DMS114 treated with DMSO at 0.1 percent for 48 hours (cell line): ENCODE results near the gene CFI.

Source experiments
- DNase-seq: peaks from one replicate; lab custom pipeline; 2025; ENCODE audit not compliant: unreplicated experiment; lab: John Stamatoyannopoulos, UW

The CFI gene

DNA sequence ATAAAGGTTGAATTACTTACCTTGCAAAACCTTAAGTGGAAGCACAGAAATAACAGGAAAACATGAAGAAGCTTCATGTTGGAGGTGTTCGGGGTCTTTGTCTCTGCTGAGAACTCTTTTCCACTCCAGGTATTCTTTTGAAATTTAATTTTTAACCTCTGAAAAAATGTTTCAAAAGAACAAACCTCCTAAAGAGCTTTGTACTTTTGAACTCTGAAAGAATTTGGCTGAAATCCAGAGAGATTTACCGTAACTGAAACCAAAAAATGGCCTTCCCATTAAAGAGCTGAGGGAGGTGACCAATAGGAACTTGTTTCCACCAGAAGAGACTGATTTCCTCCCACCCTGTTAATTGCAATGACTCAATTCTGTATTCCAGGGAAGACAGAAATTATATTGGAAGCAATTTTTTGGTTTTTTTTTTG is at the start of gene CFI:
TSS of gene CFI (minus strand) at position 105 of the 425 bp plus-strand sequence. CDS start at position 77, 28 bp downstream.
- DNase-seq, result no peak

DNA sequence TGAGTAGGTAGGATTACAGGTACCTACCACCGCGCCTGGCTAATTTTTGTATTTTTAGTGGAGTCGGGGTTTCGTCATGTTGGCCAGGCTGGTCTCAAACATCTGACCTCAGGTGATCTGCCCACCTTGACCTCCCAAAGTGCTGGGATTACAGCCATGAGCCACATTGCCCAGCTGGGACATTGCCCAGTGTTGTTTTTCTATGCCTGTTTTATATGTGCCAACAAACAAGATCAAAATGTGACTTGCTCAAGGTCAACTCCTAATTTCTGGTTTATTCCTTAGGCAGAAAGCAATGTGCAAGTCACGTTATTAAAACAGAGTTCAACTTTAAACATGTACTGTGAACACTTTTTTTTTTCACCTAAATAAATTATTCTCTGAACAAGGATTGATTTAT is 48.8 kb upstream of the CFI start:
- DNase-seq, result no peak

DNA sequence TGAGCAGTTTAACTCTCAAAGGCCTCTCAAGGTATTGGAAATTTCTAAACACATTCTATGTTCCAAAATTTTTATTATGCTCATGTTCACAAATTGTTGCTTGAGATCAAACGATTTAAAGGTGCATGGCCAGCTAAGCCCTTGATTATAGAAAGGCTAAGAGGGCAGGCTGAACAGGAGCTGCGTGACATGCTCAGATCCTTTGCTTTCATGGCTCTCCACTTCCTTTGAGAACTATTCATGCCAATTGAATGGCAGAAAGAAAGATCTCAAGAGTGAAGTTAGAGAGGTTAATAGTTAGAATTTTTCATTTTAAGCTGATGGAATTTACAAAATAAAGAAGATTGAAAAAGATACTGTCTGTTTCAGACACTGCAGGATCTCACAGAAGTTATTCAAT is 46.7 kb upstream of the CFI start:
- no peak for DNase-seq

DNA sequence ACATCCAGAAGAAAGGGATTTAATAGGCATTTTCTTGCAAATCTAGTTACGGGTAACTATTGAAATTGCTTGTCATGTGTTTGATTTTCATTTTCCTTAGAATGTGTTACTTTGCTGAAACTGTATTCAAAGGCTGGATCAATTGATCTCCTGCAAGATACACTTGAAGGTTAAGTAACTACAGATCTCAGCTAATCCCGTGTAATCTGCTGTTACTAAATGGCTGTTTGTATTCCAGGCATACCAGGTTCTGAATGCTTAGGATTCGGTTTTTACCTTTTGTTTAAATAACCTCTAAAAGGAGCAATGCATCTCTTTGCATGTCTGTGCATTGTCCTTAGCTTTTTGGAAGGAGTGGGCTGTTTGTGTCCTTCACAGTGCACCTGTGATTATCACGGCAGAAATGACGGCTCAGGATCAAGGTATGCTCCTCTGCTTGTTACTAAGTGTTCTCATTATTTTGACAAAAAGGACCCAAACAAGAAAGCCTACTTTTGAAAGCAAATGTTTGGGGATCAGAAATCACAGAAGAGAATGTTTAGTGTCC is 46.2 kb upstream of the CFI start, which contains the start of gene LRIT3:
TSS of gene LRIT3 (plus strand) at position 212 of the 547 bp plus-strand sequence. CDS start at position 307, 95 bp downstream.
- DNase-seq, result no peak

DNA sequence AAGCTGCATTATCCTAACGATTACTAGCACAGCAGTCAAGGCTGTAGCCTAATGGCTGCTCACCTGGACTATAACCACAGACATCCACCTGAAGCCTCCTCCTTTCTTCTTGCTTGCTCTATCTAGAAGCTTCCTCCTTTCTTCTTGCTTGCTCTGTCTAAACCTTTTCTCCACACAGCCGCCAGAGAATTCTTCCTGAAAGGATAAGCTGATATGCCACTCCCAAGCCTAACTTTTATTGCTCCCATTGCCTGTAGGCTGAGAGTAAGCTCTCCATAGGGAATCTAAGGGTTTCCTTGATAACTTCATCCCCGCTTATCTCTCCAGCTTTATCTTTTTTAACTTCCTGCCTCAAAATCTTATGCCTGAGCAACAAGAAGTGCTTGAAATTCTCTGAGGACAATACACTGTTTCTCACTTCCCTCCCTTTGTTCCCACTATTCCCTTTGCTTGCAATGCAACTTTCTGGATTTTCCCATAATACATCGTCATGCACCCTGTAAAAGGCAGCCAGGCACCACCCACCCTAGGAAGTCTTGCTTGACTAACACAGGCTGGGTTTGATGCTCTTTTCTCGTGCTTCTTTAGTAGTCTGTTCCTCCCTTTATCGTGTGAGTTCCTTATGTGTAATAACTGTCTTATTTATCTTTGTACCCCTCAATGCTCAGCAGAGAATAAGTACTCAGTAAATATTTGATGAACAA is 44.7 kb upstream of the CFI start:
- DNase-seq, result no peak

DNA sequence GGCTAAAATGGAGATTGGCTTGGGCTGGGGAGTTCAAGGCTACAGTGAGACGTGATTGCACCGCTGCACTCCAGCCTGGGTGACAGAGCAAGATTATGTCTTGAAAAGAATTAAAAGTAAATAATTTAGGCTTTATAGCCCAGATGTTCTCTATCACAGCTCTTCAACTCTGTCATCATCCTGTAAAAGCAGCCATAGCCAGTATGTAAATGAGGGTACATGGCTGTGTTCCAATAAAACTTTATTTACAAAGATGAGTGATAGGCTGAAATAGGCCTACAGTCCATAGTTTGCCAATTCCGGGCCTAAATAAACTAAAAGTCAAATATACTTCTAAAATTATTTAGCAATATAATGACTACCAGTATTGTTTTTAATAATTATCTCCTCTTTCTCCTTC is 35.2 kb upstream of the CFI start:
- no peak for DNase-seq

DNA sequence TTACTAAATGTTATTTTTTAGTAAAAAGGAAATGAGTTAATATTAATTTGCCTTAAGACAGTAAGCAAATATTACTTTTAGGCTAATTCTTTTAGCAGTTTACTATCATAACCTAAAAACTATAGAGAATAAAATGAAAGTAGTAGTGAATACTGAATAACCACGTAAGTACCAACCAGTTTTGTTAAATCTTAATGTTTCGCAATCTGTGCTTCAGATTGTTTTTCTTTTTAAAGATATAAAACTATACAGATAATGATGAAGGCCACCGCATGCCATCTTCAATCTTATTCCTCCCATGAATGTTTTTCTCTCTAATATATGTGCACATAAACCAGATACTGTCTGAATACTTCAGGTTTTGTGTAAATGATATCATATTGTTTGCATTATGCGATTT is 32.0 kb upstream of the CFI start:
- no peak for DNase-seq

DNA sequence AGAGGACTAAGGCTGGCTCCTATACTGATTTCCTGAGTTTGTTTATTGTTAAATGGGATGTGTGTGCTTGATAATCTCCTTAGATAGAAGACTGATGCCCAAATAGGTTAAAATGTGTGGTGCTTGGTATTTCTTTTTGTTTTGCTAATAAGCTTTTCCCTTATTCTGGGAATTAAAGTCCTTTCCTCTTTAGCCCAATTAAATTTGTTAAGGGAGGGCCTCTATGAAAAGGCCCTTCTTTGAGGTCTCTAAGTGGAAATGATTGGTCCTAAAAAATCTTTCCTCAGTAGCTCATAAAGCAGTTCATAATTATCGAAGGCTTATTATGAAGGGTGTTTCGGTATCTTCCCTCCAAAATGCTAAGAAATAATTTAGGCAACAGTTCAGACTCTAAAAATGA is 25.9 kb upstream of the CFI start, which contains the start of gene RRH:
TSS of gene RRH (plus strand) at position 301 of the 400 bp plus-strand sequence. CDS start at position 357, 56 bp downstream.
- DNase-seq, result no peak

DNA sequence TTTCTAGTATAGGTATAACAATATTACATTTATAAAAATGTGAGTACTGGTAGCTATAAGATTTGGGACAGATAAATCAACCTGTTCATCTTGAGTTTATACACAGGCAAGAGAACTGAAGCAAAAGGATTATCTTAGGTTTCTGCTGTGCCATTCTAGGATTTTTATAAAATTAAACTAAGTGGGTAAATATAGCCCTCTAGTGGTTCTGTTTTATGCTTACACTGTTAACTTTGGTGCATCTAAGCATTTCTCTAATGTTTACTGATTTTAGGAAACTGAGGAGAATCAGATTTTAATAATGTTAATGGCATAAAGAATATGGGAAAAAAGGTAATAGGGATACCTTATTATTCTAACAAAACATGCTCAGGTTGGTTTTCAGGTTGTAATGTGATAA is 24.9 kb upstream of the CFI start:
- DNase-seq, result peak; percentile 14

DNA sequence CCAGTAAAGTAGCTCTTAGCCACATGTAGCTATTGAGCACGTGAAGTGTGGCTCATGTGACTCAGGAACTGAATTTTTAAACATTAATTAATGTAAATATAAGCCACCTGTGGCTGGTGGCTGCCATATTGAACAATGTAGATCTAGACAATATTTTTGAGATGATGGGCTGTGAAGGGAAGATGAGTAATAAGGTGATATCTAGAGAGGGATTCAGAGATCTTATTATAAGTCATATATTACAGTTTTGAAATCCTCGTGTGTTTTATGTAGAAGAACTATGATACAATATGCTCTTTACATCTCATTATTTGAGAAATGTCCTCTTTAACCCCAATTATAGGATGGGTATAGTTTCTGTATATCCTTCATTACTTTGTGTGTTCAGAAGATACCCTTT is 19.4 kb upstream of the CFI start:
- DNase-seq, result no peak

DNA sequence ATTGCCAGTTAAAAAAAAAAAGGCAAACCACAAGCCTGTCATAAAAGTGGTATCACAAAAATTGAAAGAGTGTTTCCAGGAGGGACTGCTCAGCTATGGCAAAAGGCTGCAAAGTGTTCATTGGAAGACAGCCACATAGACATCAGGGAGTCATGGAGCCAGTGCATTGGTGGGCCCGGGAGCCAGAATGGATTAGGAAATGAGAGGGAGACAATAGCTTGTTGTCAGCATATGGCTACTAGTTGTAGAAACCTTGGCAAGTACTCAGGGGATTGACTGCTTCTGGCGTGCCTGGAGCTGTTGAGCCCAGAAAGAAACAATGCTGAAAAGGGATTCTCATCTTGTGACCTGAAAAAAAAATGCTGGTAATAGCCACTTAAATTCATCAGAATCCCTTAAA is 18.8 kb upstream of the CFI start:
- DNase-seq, result no peak

DNA sequence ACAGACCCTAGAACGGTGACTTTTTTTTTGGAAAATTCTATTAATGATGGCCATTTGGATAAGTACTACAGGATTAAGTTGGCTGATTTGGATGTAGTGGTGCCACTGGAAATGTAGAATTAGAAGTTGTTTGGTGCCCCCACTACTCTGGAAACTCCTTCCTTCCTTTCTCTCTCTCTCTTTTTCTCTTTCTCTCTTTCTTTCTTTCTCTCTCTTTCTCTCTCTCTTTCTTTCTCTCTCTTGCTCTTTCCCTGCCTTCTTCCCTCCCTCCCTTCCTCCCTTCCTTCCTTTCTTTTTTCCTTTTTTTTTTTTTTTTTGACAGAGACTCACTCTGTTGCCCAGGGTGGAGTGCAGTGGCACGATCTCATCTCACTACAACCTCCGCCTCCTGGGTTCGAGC is 16.5 kb upstream of the CFI start:
- DNase-seq, result no peak

DNA sequence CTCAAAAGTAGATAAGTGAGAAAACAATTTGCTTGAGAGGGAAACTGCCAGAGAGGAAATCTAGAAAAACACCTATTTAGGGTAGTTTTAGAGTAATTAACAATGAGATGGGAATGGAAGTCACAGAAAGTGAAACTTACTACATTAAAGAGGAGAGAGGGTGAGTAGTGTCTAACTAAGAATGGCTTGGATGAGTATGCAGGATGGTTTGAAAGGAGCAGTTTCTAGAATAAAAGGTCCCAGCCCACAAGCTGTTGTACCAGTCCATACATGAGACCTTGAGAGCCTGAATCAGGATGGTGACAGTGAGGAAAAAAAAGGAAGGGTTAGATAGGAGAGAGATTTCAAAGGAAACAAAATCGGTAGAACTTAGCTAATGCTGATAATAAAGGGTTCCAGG is 15.1 kb upstream of the CFI start:
- no peak for DNase-seq

DNA sequence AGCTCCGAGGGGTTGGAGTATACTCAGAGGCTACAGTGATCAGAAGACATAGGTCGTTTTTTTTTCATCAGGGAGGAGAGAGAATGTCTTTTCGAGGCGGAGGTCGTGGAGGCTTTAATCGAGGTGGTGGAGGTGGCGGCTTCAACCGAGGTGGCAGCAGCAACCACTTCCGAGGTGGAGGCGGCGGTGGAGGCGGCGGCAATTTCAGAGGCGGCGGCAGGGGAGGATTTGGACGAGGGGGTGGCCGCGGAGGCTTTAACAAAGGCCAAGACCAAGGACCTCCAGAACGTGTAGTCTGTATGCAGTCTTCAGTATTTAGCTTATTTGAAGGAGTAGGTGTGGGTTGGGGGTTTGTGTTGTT is 14.3 kb upstream of the CFI start:
- no peak for DNase-seq

DNA sequence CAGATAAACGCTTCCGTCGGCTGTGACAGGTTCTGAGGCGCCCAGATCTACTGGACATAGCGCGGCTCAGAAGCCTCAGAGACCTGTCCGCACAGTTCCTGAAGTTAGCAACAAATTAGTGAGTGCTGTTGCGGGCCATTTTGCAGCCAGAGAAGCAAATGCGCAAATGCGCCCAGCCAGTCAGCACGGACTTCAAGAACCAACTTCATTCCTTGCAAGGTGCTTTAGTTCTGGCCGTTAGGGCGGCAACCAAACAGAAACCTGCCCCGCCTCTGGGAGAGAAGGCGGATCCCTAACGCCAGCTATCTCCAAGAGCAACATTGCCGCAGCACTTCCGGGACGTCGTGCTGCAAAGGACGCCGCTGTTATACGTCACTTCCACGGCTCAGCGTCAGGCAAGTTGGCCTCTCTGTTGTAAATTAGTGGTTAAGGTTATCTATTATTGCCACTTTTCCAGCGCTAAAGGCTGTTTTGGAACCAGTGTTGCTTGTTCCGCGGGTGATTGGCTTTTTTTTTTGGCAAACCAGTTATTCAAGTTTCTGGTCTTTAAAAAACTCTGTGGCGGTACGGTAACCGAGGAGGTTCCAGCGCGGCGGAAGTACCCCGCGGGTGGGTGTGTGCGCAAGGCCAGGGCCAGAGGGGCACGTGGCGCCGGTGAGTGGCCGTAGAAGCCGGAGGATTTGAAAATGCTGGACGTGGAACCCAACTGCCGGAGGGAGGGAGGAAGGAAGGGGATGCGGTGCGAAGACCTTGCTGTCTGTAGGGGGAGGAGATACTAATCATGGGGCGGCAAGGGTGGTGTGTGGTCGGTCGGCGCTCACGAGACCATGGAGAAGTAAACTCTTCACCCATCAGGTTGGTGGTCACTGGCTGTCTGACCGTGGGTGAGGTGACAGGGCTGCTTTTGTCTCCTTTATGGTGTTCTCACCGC is 13.6 kb upstream of the CFI start, which contains the start of gene GAR1:
TSS of gene GAR1 (plus strand) at position 612 of the 931 bp plus-strand sequence. CDS start 403 bp downstream, outside the sequence.
- peak; percentile 89 for DNase-seq

DNA sequence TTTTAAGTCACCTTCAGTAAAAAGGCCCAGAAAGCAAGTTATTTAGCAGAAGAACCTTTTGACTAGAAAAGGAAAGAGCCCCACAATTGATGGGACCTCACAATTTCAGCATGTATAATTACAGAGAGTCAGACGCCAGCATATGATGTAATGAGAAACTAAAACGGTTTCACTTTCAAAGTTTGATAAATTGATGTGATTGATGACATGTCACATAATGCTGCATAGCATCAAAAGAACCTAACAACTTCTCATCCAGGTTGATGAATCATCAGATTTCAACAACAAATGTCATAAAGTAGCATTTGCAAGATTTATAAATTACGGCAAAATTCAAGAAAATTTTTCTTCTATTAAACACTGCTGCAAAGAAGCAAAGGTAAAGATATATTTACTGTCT is 9.9 kb upstream of the CFI start:
- no peak for DNase-seq

DNA sequence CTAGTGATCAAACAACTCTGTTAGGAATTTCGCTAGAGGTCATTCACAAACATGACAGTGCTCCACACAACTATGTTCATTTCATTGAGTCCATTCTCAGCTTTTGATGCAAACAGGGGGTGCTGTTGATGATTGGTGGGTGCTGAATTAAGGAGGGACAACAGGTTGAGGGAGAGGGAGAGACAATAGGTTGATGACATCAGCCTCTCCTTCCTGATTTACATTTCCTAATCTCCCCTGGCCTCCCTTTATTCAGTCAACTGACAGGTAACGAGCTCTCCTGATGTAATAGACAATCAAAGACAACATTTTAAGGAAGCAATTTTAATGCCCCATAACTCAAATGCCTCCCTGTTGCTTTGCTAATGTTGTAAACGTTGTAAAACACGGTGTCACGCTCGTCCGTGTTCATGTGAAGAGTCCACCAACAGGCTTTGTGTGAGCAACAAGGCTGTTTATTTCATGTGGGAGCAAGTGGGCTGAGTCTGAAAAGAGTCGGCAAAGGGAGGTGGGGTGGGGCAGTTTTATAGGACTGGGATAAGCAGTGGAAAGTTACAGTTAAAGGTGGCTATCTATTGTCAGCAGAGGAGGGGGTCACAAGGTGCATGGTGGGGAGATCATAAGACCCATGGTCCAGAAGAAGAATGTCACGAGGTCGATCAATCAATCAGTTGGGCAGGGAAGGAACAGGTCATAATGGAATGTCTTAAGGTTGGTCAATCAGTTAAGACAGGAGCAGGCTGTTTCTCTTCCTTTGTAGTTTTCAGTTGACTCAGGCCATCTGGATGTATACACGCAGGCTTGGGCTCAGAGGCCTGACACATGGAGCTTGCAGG is 9.0 kb upstream of the CFI start:
- no peak for DNase-seq

DNA sequence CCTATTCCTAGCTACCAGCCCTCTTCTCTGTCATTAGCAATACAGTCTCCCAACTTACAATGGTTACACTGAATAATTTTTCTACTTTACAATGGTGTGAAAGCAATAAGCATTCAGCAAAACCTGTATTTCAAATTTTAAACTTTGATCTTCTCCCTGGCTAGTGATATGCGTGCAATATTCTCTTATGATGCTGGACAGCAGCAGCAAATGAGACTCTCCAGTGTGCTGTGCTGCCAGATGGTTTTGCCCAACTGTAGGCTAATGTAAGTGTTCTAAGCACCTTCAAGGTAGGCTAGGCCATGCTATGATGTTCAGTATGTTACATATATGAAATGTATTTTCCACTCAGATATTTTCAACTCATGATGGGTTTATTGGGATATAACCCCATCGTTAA is 7.9 kb upstream of the CFI start:
- DNase-seq, result no peak

DNA sequence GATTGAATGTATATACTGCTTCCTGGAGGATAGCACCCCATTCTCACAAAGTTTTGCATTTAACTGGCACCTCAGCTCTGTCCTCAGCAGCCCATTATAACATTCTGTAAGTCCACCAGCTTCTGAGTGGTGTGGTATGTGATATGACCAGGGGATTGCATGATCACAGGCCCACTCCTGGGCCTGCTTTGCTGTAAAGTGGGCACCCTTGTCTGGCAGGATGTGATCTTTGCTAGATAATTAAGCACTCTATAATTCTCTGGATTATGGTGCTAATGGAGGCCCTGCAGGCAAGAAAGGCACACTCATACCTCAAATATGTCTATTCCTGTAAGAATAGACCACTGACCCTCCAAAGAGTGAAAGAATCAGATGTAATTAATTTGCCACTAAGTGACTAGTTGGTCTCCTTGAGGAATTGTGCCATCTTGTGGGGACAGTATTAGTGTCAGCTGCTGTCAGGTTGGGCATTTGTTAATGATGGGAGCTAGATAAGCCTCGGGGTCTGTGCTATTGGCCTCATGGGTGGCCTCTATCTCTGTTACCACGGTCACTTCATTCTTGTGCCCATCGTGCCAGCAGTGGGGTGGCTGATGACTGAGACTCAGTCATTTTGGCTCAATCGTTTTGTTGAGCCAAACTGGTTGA is 2.2 kb upstream of the CFI start:
- DNase-seq, result peak; percentile 29

DNA sequence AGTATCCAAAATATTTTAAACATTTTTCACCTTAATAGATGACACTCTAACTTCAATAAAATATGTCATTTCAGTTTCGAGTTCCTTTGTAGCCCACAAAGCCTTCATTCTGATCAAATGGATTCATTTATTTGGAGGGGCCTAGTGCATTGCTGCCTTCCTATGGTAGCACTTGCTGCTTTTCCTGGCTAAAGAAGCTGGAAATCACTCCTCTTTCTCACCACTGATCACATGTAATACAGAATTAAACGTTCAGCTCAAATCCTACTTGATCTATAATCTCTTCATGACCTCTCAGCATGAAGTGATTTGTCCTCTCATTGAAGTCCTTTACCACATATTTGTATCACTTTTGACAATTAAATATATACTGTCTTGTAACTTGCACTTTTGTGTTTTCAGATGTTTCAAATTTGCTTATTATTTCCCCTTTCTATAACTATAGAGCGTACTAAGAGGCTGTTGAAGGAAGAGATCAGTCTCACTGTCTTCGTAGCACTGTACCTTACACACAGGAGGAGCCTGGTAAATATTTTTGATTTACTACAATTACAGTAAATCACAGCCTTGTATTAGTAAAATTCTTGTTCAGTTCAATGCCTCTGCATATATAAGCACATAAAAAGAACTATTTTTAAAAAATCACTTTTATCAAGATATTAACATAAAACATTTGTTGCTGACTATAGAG is 555 bp downstream of the CFI start:
- DNase-seq, result no peak
